Measurements from ENCODE around the gene DGCR8.

DNA sequence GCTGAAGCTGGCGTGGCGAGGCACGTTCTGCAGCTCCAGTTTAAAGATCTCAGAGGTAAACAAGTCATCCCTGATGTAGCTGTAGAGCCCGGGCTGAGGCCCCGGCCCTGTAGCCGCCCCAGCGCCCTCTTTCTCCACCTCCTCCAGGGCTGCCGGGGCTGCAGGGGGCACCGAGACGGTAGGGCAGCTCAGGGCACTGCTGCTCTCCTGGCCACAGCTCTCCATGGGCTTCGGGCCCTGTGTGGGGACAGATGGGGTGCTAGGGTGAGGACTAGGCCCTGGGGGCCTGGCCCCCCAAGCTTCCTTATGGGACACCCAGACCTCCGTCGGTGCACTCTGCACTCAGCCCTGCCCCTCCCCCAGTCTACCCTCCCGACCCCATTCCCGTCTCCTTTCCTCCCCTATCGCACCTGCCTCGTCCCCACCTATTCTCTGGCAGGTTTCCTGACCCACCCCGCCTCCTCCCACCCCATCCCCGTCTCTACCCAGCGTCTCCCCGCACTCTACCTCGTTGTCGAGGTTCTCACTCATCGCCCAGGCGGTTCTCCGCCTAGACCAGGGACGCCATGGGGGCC, 36.4 kb downstream of the DGCR8 start:
- TF ChIP-seq, protein P1, sequence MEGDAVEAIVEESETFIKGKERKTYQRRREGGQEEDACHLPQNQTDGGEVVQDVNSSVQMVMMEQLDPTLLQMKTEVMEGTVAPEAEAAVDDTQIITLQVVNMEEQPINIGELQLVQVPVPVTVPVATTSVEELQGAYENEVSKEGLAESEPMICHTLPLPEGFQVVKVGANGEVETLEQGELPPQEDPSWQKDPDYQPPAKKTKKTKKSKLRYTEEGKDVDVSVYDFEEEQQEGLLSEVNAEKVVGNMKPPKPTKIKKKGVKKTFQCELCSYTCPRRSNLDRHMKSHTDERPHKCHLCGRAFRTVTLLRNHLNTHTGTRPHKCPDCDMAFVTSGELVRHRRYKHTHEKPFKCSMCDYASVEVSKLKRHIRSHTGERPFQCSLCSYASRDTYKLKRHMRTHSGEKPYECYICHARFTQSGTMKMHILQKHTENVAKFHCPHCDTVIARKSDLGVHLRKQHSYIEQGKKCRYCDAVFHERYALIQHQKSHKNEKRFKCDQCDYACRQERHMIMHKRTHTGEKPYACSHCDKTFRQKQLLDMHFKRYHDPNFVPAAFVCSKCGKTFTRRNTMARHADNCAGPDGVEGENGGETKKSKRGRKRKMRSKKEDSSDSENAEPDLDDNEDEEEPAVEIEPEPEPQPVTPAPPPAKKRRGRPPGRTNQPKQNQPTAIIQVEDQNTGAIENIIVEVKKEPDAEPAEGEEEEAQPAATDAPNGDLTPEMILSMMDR (IDR thresholded peaks at IDR 0.05; ENCODE audit: low read depth, low read length), result no peak
- TF ChIP-seq EZH2phosphoT487 (IDR thresholded peaks at IDR 0.05; ENCODE audit: low read depth), result no peak

All from OCI-LY3 (cell line).